ENCODE measurements around the gene MTERF4.

DNA sequence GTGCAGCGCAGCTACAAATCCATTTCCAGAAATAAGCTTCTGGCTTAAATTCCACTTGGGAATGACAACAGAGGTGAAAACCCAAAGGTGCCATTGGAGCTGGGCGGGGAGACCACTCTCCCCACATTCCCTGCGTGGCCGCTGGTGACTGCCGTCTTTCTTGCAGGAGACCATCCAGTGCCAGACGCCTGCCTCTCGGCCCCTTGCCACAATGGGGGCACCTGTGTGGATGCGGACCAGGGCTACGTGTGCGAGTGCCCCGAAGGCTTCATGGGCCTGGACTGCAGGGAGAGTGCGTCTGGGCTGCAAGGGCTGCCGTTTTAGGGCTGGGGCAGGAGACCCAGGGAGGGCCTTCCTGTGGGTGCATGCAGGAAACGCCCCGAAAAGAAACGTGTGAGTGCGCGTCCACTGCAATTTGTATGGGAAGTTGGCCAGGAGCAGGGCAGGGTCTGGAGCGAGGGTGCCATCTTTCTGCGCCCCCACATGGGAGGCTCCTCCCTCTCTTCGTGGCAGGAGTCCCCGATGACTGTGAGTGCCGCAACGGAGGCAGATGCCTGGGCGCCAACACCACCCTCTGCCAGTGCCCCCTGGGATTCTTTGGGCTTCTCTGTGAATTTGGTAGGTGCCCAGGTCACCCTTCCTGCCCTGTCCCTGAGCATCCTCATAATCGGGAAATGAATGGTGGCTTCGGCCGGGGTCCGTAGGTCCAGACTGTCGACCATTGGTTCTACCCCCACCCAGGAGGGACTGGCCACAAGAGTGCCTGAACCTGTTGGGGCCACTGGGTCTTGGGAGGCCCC, 53.7 kb downstream of the MTERF4 start:
- TF ChIP-seq POLR2A (IDR thresholded peaks at IDR 0.05), result no peak
- TF ChIP-seq, protein P1, sequence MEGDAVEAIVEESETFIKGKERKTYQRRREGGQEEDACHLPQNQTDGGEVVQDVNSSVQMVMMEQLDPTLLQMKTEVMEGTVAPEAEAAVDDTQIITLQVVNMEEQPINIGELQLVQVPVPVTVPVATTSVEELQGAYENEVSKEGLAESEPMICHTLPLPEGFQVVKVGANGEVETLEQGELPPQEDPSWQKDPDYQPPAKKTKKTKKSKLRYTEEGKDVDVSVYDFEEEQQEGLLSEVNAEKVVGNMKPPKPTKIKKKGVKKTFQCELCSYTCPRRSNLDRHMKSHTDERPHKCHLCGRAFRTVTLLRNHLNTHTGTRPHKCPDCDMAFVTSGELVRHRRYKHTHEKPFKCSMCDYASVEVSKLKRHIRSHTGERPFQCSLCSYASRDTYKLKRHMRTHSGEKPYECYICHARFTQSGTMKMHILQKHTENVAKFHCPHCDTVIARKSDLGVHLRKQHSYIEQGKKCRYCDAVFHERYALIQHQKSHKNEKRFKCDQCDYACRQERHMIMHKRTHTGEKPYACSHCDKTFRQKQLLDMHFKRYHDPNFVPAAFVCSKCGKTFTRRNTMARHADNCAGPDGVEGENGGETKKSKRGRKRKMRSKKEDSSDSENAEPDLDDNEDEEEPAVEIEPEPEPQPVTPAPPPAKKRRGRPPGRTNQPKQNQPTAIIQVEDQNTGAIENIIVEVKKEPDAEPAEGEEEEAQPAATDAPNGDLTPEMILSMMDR (IDR thresholded peaks at IDR 0.05), result no peak
